ENCODE data around the gene SEMA3G. TPM values are rescaled to one million over a fixed set of nuclear protein-coding genes. Genes with fewer than 3 reads are reported as not detected.

SEMA3G gene
- total and polyA plus RNA-seq, 4 donors = 5.1 to 30.8 (median 14.9) TPM

DNA sequence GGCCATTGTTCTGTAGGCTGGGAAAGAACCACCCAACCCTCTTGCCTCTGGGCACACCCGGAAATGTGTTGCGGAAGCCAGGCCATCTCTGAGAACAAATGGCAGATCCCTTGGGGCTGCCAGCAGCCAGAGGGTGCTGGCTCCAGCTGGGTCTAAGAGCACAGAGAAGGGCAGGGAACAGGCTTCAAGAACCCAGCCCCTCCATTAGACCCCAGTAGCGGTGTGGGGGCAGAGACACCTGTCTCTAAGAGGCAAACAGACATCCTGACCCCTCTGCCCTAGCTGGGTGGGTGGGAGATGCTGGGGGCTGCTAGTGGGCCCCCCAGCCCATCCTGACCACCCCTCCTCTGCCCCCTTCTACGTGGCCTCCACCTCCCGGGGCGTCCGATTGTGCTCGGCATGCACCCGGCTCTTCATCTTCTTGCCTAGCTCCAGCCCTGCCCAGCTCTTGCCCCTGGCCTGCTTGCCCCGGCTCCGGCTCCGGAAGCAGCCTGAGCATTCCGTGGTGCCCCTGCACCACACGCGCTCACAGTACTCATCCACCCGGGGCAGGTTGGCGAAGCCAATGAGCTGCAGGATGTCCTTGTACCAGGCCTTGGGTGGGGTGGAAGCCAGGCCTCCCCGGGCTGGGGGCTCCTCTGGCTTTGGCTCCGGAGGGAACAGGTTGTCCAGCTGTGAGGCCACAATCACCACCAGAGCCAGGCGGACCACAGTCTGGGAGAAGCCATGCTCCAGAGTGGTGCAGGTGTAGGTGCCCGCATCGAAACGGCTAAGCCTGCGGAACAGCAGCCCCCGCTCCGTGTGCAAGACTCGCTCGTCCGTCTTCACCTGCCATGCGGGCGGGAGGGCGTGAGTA is 9.4 kb downstream of the SEMA3G start:
- H3K4me3 ChIP-seq = no peak overlapping the region
- peak overlapping the region in 1 of 2 donors; percentile 29 for H3K27ac ChIP-seq (ENCODE audit: low read depth in 1 of 2, low read length in 1 of 2)
- H3K9me3 ChIP-seq (ENCODE audit: control insufficient read depth in 4 of 4, insufficient read depth in 3 of 4, low read length in 3 of 4) = no peaks in the 10 kb centered on the region
- TF ChIP-seq, protein P1, sequence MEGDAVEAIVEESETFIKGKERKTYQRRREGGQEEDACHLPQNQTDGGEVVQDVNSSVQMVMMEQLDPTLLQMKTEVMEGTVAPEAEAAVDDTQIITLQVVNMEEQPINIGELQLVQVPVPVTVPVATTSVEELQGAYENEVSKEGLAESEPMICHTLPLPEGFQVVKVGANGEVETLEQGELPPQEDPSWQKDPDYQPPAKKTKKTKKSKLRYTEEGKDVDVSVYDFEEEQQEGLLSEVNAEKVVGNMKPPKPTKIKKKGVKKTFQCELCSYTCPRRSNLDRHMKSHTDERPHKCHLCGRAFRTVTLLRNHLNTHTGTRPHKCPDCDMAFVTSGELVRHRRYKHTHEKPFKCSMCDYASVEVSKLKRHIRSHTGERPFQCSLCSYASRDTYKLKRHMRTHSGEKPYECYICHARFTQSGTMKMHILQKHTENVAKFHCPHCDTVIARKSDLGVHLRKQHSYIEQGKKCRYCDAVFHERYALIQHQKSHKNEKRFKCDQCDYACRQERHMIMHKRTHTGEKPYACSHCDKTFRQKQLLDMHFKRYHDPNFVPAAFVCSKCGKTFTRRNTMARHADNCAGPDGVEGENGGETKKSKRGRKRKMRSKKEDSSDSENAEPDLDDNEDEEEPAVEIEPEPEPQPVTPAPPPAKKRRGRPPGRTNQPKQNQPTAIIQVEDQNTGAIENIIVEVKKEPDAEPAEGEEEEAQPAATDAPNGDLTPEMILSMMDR (IDR thresholded peaks at IDR 0.05; ENCODE audit: control extremely low read depth, extremely low read depth) = no peak
- H3K4me1 ChIP-seq (ENCODE audit: control insufficient read depth in 5 of 5, insufficient read depth in 5 of 5, low read length in 5 of 5) = peaks cover 0 to 30% (median 13%) of the 10 kb centered on the region in 5 donors
- 89 to 95% methylated on average over 32 of the region's 32 CpGs for WGBS, 2 donors
- no peak for ATAC-seq (ENCODE audit: insufficient read depth, low FRiP score)
- H3K36me3 ChIP-seq (ENCODE audit: control insufficient read depth in 4 of 4, insufficient read depth in 4 of 4, low read length in 4 of 4) = peaks cover 0 to 4% (median 0%) of the 10 kb centered on the region in 4 donors
- H3K9ac ChIP-seq (ENCODE audit: insufficient read depth in 1 of 2, low read length in 2 of 2) = no peak overlapping the region
- DNase-seq = no peak
- no peaks in the 10 kb centered on the region for H3K27me3 ChIP-seq (ENCODE audit: control insufficient read depth in 3 of 3, insufficient read depth in 3 of 3, low read length in 2 of 3)

GRCh38 chr3:52434491-52435115 is 10.3 kb downstream of the SEMA3G start:
- no peak for ATAC-seq (ENCODE audit: insufficient read depth, low FRiP score)

GRCh38 chr3:52433996-52434479 is 10.9 kb downstream of the SEMA3G start:
- Histone ChIP-seq H3K36me3 (ENCODE audit: control insufficient read depth in 4 of 4, insufficient read depth in 4 of 4, low read length in 4 of 4) (peaks cover 0 to 2% (median 0%) of the 10 kb centered on the region in 4 donors), H3K4me3 (no peak overlapping the region), H3K27ac (ENCODE audit: low read depth in 1 of 2, low read length in 1 of 2) (peak overlapping the region in 1 of 2 donors; percentile 46), H3K9me3 (ENCODE audit: control insufficient read depth in 4 of 4, insufficient read depth in 3 of 4, low read length in 3 of 4) (no peaks in the 10 kb centered on the region), H3K27me3 (ENCODE audit: control insufficient read depth in 3 of 3, insufficient read depth in 3 of 3, low read length in 2 of 3) (no peaks in the 10 kb centered on the region), H3K4me1 (ENCODE audit: control insufficient read depth in 5 of 5, insufficient read depth in 5 of 5, low read length in 5 of 5) (peaks cover 0 to 31% (median 13%) of the 10 kb centered on the region in 5 donors), H3K9ac (ENCODE audit: insufficient read depth in 1 of 2, low read length in 2 of 2) (no peak overlapping the region)
- TF ChIP-seq, protein P1 (IDR thresholded peaks at IDR 0.05; ENCODE audit: control extremely low read depth, extremely low read depth) = no peak
- WGBS, 2 donors = 95 to 97% methylated on average over 6 of the region's 6 CpGs
- ATAC-seq (ENCODE audit: insufficient read depth, low FRiP score) = no peak
- DNase-seq = no peak

More at GRCh38 chr3:52434491-52435115, 10.3 kb downstream of the SEMA3G start:
- TF ChIP-seq, protein P1 (IDR thresholded peaks at IDR 0.05; ENCODE audit: control extremely low read depth, extremely low read depth) = no peak
- WGBS, 2 donors = 86 to 88% methylated on average over 9 of the region's 9 CpGs
- Histone ChIP-seq H3K9ac (ENCODE audit: insufficient read depth in 1 of 2, low read length in 2 of 2) (no peak overlapping the region), H3K4me3 (no peak overlapping the region), H3K27ac (ENCODE audit: low read depth in 1 of 2, low read length in 1 of 2) (peak overlapping the region in 1 of 2 donors; percentile 46), H3K4me1 (ENCODE audit: control insufficient read depth in 5 of 5, insufficient read depth in 5 of 5, low read length in 5 of 5) (peaks cover 0 to 30% (median 13%) of the 10 kb centered on the region in 5 donors), H3K27me3 (ENCODE audit: control insufficient read depth in 3 of 3, insufficient read depth in 3 of 3, low read length in 2 of 3) (no peaks in the 10 kb centered on the region), H3K36me3 (ENCODE audit: control insufficient read depth in 4 of 4, insufficient read depth in 4 of 4, low read length in 4 of 4) (peaks cover 0 to 2% (median 0%) of the 10 kb centered on the region in 4 donors), H3K9me3 (ENCODE audit: control insufficient read depth in 4 of 4, insufficient read depth in 3 of 4, low read length in 3 of 4) (no peaks in the 10 kb centered on the region)
- no peak for DNase-seq
